IPS-18a (cell line): Measurements from ENCODE around the gene IKZF5.

Source experiments
- H3K27ac ChIP-seq: one replicate; pipeline ENCODE4 v1.5.1; 2013; ENCODE audit warnings: low read length
- H3K27me3 ChIP-seq: one replicate; pipeline ENCODE4 v1.6.1; 2013; ENCODE audit warnings: mild to moderate bottlenecking, low read length; ENCODE audit not compliant: control insufficient read depth, insufficient read depth
- H3K36me3 ChIP-seq: one replicate; pipeline ENCODE4 v1.6.1; 2013; ENCODE audit warnings: low read depth, low read length; ENCODE audit not compliant: control insufficient read depth
- H3K4me1 ChIP-seq: one replicate; pipeline ENCODE4 v1.6.1; 2013; ENCODE audit warnings: low read depth, low read length; ENCODE audit not compliant: control insufficient read depth
- H3K4me3 ChIP-seq: one replicate; pipeline ENCODE4 v1.5.1; 2013; ENCODE audit warnings: low read length
- H3K9ac ChIP-seq: one replicate; pipeline ENCODE4 v1.6.1; 2013; ENCODE audit warnings: mild to moderate bottlenecking, low read length, moderate library complexity
- H3K9me3 ChIP-seq: one replicate; pipeline ENCODE4 v1.6.1; 2013; ENCODE audit warnings: low read depth, low read length; ENCODE audit not compliant: control insufficient read depth

Gene IKZF5

GRCh38 chr10:123031124-123031523 lies 22.5 kb upstream of the IKZF5 start:
- no peaks in the 10 kb centered on the region for H3K27me3 ChIP-seq
- H3K9me3 ChIP-seq = no peaks in the 10 kb centered on the region
- H3K4me3 ChIP-seq = no peak overlapping the region
- H3K27ac ChIP-seq = no peak overlapping the region
- H3K36me3 ChIP-seq = peaks cover 8% of the 10 kb centered on the region
- H3K4me1 ChIP-seq = peaks cover 7% of the 10 kb centered on the region
- H3K9ac ChIP-seq = no peak overlapping the region

DNA sequence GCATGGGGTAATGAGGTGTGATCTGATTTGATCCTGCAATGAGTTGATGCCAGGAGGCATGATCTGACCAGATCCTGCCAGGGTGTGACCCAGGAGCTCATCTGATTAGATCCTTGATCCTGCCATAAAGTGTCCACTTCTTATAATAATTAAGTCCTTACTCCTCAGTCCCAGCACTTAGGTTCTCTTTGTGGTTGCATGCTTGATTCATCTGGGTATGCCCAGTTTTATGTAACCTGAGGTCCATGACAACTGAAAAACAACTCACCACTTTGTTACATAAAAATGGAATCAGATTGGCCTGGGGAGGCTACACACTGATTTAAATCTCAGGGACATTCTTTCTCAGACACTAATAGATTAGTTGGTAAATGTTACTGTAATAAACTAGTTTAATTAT lies 19.3 kb upstream of the IKZF5 start:
- Histone ChIP-seq H3K4me3 (no peak overlapping the region), H3K9ac (no peak overlapping the region), H3K27ac (no peak overlapping the region), H3K4me1 (peaks cover 7% of the 10 kb centered on the region), H3K27me3 (no peaks in the 10 kb centered on the region), H3K36me3 (no peaks in the 10 kb centered on the region), H3K9me3 (no peaks in the 10 kb centered on the region)

DNA sequence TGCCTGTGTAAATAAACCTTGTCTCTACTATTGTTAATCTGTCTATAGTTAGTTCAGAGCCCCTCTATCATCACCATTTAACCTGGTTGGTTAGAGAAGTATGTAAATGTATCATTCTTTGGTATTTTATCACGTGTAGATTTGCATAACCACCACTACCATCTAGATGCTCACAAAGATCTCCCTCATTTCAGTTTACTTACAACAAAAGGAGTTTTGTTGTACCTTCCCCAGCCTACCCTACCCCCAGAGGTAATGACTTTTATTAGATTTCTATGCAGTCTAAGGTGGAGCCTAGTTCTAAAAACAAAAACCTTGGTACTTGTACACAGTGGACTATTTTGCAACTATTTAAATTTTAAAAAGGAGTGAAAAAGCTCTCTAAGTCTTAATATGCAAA lies 17.7 kb upstream of the IKZF5 start:
- Histone ChIP-seq H3K27ac (no peak overlapping the region), H3K27me3 (peaks cover 8% of the 10 kb centered on the region), H3K9me3 (no peaks in the 10 kb centered on the region), H3K4me1 (peaks cover 13% of the 10 kb centered on the region), H3K36me3 (no peaks in the 10 kb centered on the region), H3K9ac (no peak overlapping the region), H3K4me3 (no peak overlapping the region)

DNA sequence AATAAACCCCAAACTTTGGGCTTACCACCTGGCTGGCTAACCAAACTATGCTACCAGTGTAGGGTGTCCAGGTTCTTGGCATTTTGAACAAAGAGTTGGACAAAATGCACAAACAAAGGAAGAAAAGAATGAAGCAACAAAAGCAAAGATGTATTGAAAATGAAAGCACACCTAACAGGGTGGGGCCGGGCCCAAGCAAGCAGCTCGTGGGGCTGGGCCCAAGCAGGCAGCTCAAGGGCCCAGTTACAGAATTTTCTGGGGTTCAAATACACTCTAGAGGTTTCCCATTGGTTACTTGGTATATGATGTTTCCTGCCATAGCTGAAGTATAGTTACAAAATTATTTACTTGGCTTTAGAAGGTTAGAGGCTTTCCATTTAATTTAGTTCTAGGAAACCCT lies 15.9 kb upstream of the IKZF5 start:
- Histone ChIP-seq H3K4me1 (peaks cover 28% of the 10 kb centered on the region), H3K4me3 (no peak overlapping the region), H3K36me3 (no peaks in the 10 kb centered on the region)

DNA sequence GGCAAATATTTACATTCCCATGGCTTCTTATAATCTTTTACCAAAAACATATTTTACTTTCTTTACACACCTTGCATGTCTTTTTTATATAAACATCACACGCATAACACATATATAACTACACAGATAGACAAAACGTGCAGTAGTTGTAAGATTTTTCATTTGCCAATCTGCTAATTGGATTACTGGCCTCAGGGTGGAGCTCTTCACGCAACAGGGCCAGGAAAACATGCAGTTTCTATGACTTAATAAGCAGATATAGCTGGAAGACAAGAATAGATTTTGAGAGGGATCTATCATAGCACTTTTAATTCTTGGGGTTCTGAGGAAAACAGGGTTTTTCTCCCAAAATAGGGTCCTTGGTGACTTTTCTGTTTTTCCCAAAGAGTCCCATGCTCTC lies 12.9 kb upstream of the IKZF5 start:
- H3K9ac ChIP-seq = no peak overlapping the region
- H3K9me3 ChIP-seq = no peaks in the 10 kb centered on the region
- no peak overlapping the region for H3K4me3 ChIP-seq
- H3K27me3 ChIP-seq = peaks cover 18% of the 10 kb centered on the region
- H3K36me3 ChIP-seq = no peaks in the 10 kb centered on the region
- H3K4me1 ChIP-seq = peaks cover 45% of the 10 kb centered on the region
- no peak overlapping the region for H3K27ac ChIP-seq

More for the DNA sequence above, 15.9 kb upstream of the IKZF5 start:
- H3K9me3 ChIP-seq = no peaks in the 10 kb centered on the region
- peaks cover 13% of the 10 kb centered on the region for H3K27me3 ChIP-seq
- H3K27ac ChIP-seq = no peak overlapping the region
- H3K9ac ChIP-seq = no peak overlapping the region

- peaks cover 20% of the 10 kb centered on the region for H3K27me3 ChIP-seq
- no peaks in the 10 kb centered on the region for H3K9me3 ChIP-seq
- H3K4me3 ChIP-seq = peak overlapping the region; percentile 13
- H3K9ac ChIP-seq = no peak overlapping the region
- H3K27ac ChIP-seq = no peak overlapping the region
- no peaks in the 10 kb centered on the region for H3K36me3 ChIP-seq
- H3K4me1 ChIP-seq = peaks cover 52% of the 10 kb centered on the region
Observed at GRCh38 chr10:123019941-123020703, 11.5 kb upstream of the IKZF5 start.

DNA sequence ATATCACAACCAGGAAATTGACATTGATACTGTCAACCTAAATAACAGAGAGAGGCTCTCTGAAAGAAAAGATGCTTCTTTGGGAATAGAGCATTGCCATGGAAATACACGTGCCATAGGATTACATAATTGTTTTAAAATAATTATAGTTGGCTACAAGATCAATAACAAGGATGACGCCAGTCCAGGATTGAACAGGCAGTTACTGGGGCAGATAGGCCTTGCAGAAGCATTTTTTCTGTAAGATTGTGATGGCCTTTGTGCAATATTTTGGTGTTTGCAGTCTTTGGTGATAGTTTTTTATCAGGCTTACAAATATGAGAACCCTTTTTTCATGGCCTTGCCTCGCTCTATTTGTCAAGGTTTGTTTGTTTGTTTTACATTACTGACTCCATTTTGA lies 10.7 kb upstream of the IKZF5 start:
- peaks cover 55% of the 10 kb centered on the region for H3K4me1 ChIP-seq

GRCh38 chr10:123018531-123018930 lies 9.9 kb upstream of the IKZF5 start:
- H3K9ac ChIP-seq = no peak overlapping the region
- no peak overlapping the region for H3K4me3 ChIP-seq
- peaks cover 55% of the 10 kb centered on the region for H3K4me1 ChIP-seq
- H3K27me3 ChIP-seq = peaks cover 20% of the 10 kb centered on the region
- no peaks in the 10 kb centered on the region for H3K36me3 ChIP-seq
- H3K27ac ChIP-seq = no peak overlapping the region
- H3K9me3 ChIP-seq = no peaks in the 10 kb centered on the region

More for the DNA sequence above, 10.7 kb upstream of the IKZF5 start:
- no peak overlapping the region for H3K9ac ChIP-seq
- H3K4me3 ChIP-seq = no peak overlapping the region
- H3K9me3 ChIP-seq = no peaks in the 10 kb centered on the region
- no peaks in the 10 kb centered on the region for H3K36me3 ChIP-seq
- no peak overlapping the region for H3K27ac ChIP-seq
- peaks cover 20% of the 10 kb centered on the region for H3K27me3 ChIP-seq

DNA sequence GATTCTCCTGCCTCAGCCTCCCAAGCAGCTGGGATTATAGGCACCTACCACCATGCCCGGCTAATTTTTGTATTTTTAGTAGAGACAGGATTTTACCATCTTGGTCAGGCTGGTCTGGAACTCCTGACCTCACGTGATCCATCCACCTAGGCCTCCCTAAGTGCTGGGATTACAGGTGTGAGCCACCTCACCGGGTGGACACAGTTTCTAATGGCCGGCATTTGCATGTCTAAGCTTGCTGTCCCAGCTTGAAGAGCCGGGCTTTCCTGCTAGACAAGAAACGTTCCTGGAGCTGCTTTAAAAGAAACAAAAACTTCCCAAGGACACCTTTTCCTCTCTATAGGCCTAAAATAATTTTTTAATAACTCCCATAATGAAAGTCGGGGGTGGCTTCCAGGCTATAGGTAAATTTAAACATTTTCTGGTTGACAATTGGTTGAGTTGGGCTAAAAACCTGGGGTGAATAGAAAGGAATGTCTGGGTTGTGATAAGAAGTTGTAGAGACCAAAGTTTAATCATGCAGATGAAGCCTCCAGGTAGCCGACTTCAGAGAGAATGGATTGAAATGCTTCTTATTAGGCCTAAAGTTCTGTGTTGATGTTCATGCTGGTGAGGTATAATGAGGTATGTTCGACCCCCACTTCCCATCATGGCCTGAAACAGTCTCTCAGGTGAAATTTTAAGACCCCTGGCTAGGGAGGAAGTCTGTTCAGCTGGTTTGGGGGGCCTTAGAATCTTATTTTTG lies 9.0 kb upstream of the IKZF5 start:
- Histone ChIP-seq H3K9ac (no peak overlapping the region), H3K4me1 (peaks cover 55% of the 10 kb centered on the region), H3K36me3 (no peaks in the 10 kb centered on the region), H3K27ac (peak overlapping the region; percentile 44), H3K4me3 (peak overlapping the region; percentile 3), H3K27me3 (peaks cover 20% of the 10 kb centered on the region), H3K9me3 (no peaks in the 10 kb centered on the region)

DNA sequence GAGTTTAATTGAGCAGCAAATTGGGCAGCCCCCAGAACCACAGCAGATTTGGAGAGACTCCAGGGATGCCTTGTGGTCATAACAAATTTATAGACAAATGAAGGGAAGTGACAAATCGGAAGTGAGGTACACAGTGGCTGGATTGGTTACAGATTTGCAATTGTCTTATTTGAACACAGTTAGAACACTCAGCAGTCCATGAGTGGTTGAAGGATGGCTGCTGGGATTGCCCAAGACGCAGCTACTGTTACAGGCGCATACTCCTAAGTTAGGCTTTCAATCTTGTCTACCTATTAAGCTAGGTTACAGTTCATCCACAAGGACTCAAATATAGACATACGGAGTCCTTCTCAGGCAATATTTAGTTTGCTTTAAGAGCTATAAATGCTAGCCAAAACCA lies 7.6 kb upstream of the IKZF5 start:
- H3K27me3 ChIP-seq = peaks cover 12% of the 10 kb centered on the region
- peaks cover 48% of the 10 kb centered on the region for H3K4me1 ChIP-seq
- H3K36me3 ChIP-seq = no peaks in the 10 kb centered on the region
- H3K9ac ChIP-seq = no peak overlapping the region
- H3K27ac ChIP-seq = no peak overlapping the region
- no peak overlapping the region for H3K4me3 ChIP-seq
- H3K9me3 ChIP-seq = no peaks in the 10 kb centered on the region

DNA sequence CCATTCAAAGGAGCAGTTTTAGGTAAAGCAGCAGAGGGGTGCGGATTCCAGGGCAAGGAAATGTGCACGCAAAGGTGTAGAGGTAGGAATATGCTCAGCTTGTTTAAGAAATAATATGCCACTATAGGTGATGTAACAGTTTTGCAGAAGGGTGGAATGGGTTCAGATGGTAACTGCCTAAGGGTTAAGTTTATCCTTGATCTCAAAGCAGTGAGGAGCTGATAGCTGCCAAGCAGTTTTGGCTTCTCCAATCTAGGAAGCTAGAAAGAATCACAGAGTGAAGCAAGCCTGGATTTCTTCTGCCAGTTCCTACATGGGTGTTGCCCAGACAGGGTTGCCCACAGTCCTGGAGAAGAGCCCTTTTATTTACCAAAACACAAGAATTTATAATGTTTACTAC lies 6.2 kb upstream of the IKZF5 start:
- H3K36me3 ChIP-seq = no peaks in the 10 kb centered on the region
- H3K9me3 ChIP-seq = no peaks in the 10 kb centered on the region
- peaks cover 36% of the 10 kb centered on the region for H3K4me1 ChIP-seq
- no peak overlapping the region for H3K9ac ChIP-seq
- no peak overlapping the region for H3K4me3 ChIP-seq
- H3K27ac ChIP-seq = no peak overlapping the region
- peaks cover 22% of the 10 kb centered on the region for H3K27me3 ChIP-seq
